HG03521 (cell line): ENCODE measurements around the gene MAN2A2.

Experiments used
- ATAC-seq: cut with Tn5 transposase; IDR thresholded peaks from one replicate; pipeline ENCODE4 v1.9.1; 2021; ENCODE audit warnings: mild to moderate bottlenecking, moderate library complexity; ENCODE audit not compliant: unreplicated experiment

Gene MAN2A2

GRCh38 chr15:90959028-90959595 lies 56.0 kb downstream of the MAN2A2 start:
- no peak for ATAC-seq

- no peak for ATAC-seq
These were observed 56.8 kb downstream of the MAN2A2 start for GRCh38 chr15:90959894-90960293.

- no peak for ATAC-seq
These were observed 57.4 kb downstream of the MAN2A2 start for GRCh38 chr15:90960298-90961091.

- no peak for ATAC-seq
These were observed 58.9 kb downstream of the MAN2A2 start for GRCh38 chr15:90962021-90962420.

- no peak for ATAC-seq
These were observed 63.2 kb downstream of the MAN2A2 start for GRCh38 chr15:90966262-90966661.

GRCh38 chr15:90967206-90967605 lies 64.1 kb downstream of the MAN2A2 start:
- no peak for ATAC-seq

GRCh38 chr15:90968434-90968833 lies 65.3 kb downstream of the MAN2A2 start:
- ATAC-seq = no peak

- no peak for ATAC-seq
These were observed 67.2 kb downstream of the MAN2A2 start for GRCh38 chr15:90970274-90970673.

GRCh38 chr15:90972133-90972532 lies 69.0 kb downstream of the MAN2A2 start:
- no peak for ATAC-seq
